Right lobe of liver (tissue), 4 donors: Measurements from ENCODE around the gene TMEM217.

Experiments used
- CTCF ChIP-seq, 4 donors: fragments of 200-600 bp in 3 of 4; fragments of 450-650 bp in 1 of 4; IDR thresholded peaks; one replicate each; pipeline versions ENCODE4 v1.5.1 to v1.8.0; 2016 to 2022; ENCODE audit warnings: antibody characterized with exemption in 4 of 4, mild to moderate bottlenecking in 2 of 4
- POLR2A ChIP-seq: fragments of 450-650 bp; IDR thresholded peaks from one replicate; pipeline ENCODE4 v1.6.1; 2017; ENCODE audit warnings: antibody characterized with exemption, mild to moderate bottlenecking
- donor health status: DM: no; HTN: no; CAD: no.
- donor health status: DM: no; HTN: no; CAD: no.
- donor health status: DM: no; HTN: yes; CAD: no.

GRCh38 chr6:37253486-37254007 is 4.4 kb downstream of the TMEM217 start:
- TF ChIP-seq CTCF (IDR thresholded peaks at IDR 0.05) (no peak), POLR2A (no peak)
